T-helper 1 cell treated with Interleukin-12 subunit alpha and Interleukin-12 subunit beta and Interleukin-4 antibody, amounts not matched to agents 30 μg/mL and 1 μg/mL, for 36 hours (primary cell): ENCODE results near the gene CAV2.

Experiments used
- H3K27ac Mint-ChIP-seq: one replicate; pipeline ENCODE4 v1.8.0; 2021; ENCODE audit warnings: mild to moderate bottlenecking, mixed read lengths
- H3K27me3 Mint-ChIP-seq: one replicate; pipeline ENCODE4 v1.8.0; 2021; ENCODE audit warnings: low read depth, mixed read lengths
- H3K36me3 Mint-ChIP-seq: one replicate; pipeline ENCODE4 v1.8.0; 2021; ENCODE audit warnings: low read depth, mixed read lengths
- H3K4me1 Mint-ChIP-seq: one replicate; pipeline ENCODE4 v1.8.0; 2021; ENCODE audit warnings: low read depth, mixed read lengths
- H3K4me3 Mint-ChIP-seq: one replicate; pipeline ENCODE4 v1.8.0; 2021; ENCODE audit warnings: mild to moderate bottlenecking, moderate library complexity, mixed read lengths
- H3K9me3 Mint-ChIP-seq: one replicate; pipeline ENCODE4 v1.8.0; 2021; ENCODE audit warnings: mixed read lengths

CAV2 gene

GRCh38 chr7:116503835-116504234, 4.3 kb downstream of the CAV2 start:
- no peaks in the 10 kb centered on the region for H3K9me3 Mint-ChIP-seq
- no peak overlapping the region for H3K27ac Mint-ChIP-seq
- peaks cover 53% of the 10 kb centered on the region for H3K27me3 Mint-ChIP-seq
- no peak overlapping the region for H3K4me3 Mint-ChIP-seq
- peaks cover 3% of the 10 kb centered on the region for H3K36me3 Mint-ChIP-seq
- H3K4me1 Mint-ChIP-seq = peaks cover 12% of the 10 kb centered on the region

- Mint-ChIP-seq H3K27me3 (peaks cover 58% of the 10 kb centered on the region), H3K36me3 (peaks cover 2% of the 10 kb centered on the region), H3K9me3 (no peaks in the 10 kb centered on the region), H3K27ac (no peak overlapping the region), H3K4me1 (peaks cover 6% of the 10 kb centered on the region), H3K4me3 (no peak overlapping the region)
These were observed 5.7 kb downstream of the CAV2 start for GRCh38 chr7:116505278-116505677.

GRCh38 chr7:116505823-116506222, 6.3 kb downstream of the CAV2 start:
- Mint-ChIP-seq H3K4me3 (no peak overlapping the region), H3K27me3 (peaks cover 55% of the 10 kb centered on the region), H3K4me1 (peaks cover under 1% of the 10 kb centered on the region), H3K36me3 (no peaks in the 10 kb centered on the region), H3K9me3 (no peaks in the 10 kb centered on the region), H3K27ac (no peak overlapping the region)

- Mint-ChIP-seq H3K4me3 (no peak overlapping the region), H3K9me3 (no peaks in the 10 kb centered on the region), H3K36me3 (no peaks in the 10 kb centered on the region), H3K27me3 (peaks cover 52% of the 10 kb centered on the region), H3K27ac (no peak overlapping the region), H3K4me1 (peaks cover 11% of the 10 kb centered on the region)
These were observed 10.5 kb downstream of the CAV2 start for GRCh38 chr7:116509982-116510579.

GRCh38 chr7:116510795-116511194, 11.3 kb downstream of the CAV2 start:
- H3K27ac Mint-ChIP-seq = no peak overlapping the region
- H3K4me1 Mint-ChIP-seq = peaks cover 11% of the 10 kb centered on the region
- no peak overlapping the region for H3K4me3 Mint-ChIP-seq
- no peaks in the 10 kb centered on the region for H3K36me3 Mint-ChIP-seq
- H3K9me3 Mint-ChIP-seq = no peaks in the 10 kb centered on the region
- H3K27me3 Mint-ChIP-seq = peaks cover 52% of the 10 kb centered on the region

- Mint-ChIP-seq H3K4me3 (peak overlapping the region; percentile 72), H3K27me3 (peaks cover 52% of the 10 kb centered on the region), H3K27ac (no peak overlapping the region), H3K9me3 (no peaks in the 10 kb centered on the region), H3K36me3 (no peaks in the 10 kb centered on the region), H3K4me1 (peaks cover 11% of the 10 kb centered on the region)
These were observed 12.3 kb downstream of the CAV2 start for GRCh38 chr7:116511552-116512519.

- Mint-ChIP-seq H3K27ac (no peak overlapping the region), H3K36me3 (no peaks in the 10 kb centered on the region), H3K4me1 (peaks cover 11% of the 10 kb centered on the region), H3K4me3 (no peak overlapping the region), H3K9me3 (no peaks in the 10 kb centered on the region), H3K27me3 (peaks cover 48% of the 10 kb centered on the region)
These were observed 13.1 kb downstream of the CAV2 start for GRCh38 chr7:116512520-116513188.

- Mint-ChIP-seq H3K4me3 (no peak overlapping the region), H3K27ac (no peak overlapping the region), H3K36me3 (no peaks in the 10 kb centered on the region), H3K27me3 (peaks cover 43% of the 10 kb centered on the region), H3K4me1 (peaks cover 11% of the 10 kb centered on the region), H3K9me3 (no peaks in the 10 kb centered on the region)
These were observed 16.0 kb downstream of the CAV2 start for GRCh38 chr7:116515584-116515983.

- Mint-ChIP-seq H3K9me3 (no peaks in the 10 kb centered on the region), H3K4me1 (peaks cover 10% of the 10 kb centered on the region), H3K27ac (no peak overlapping the region), H3K36me3 (no peaks in the 10 kb centered on the region), H3K27me3 (peaks cover 41% of the 10 kb centered on the region), H3K4me3 (no peak overlapping the region)
These were observed 16.8 kb downstream of the CAV2 start for GRCh38 chr7:116516324-116516723.

GRCh38 chr7:116517626-116518025, 18.1 kb downstream of the CAV2 start:
- no peak overlapping the region for H3K27ac Mint-ChIP-seq
- no peaks in the 10 kb centered on the region for H3K36me3 Mint-ChIP-seq
- no peak overlapping the region for H3K4me3 Mint-ChIP-seq
- no peaks in the 10 kb centered on the region for H3K9me3 Mint-ChIP-seq
- H3K27me3 Mint-ChIP-seq = peaks cover 38% of the 10 kb centered on the region
- H3K4me1 Mint-ChIP-seq = no peaks in the 10 kb centered on the region

GRCh38 chr7:116518961-116519360, 19.4 kb downstream of the CAV2 start:
- Mint-ChIP-seq H3K27me3 (peaks cover 47% of the 10 kb centered on the region), H3K9me3 (no peaks in the 10 kb centered on the region), H3K36me3 (no peaks in the 10 kb centered on the region), H3K4me3 (no peak overlapping the region), H3K4me1 (peaks cover 3% of the 10 kb centered on the region), H3K27ac (no peak overlapping the region)

GRCh38 chr7:116521046-116521664, 21.6 kb downstream of the CAV2 start:
- Mint-ChIP-seq H3K4me3 (no peak overlapping the region), H3K36me3 (no peaks in the 10 kb centered on the region), H3K27ac (no peak overlapping the region), H3K27me3 (peaks cover 52% of the 10 kb centered on the region), H3K9me3 (no peaks in the 10 kb centered on the region), H3K4me1 (peaks cover 12% of the 10 kb centered on the region)

GRCh38 chr7:116522247-116522646, 22.7 kb downstream of the CAV2 start:
- Mint-ChIP-seq H3K36me3 (no peaks in the 10 kb centered on the region), H3K9me3 (no peaks in the 10 kb centered on the region), H3K4me1 (peaks cover 20% of the 10 kb centered on the region), H3K4me3 (no peak overlapping the region), H3K27me3 (peaks cover 63% of the 10 kb centered on the region), H3K27ac (no peak overlapping the region)

GRCh38 chr7:116524221-116524608, 24.7 kb downstream of the CAV2 start:
- Mint-ChIP-seq H3K27ac (no peak overlapping the region), H3K9me3 (no peaks in the 10 kb centered on the region), H3K27me3 (peaks cover 75% of the 10 kb centered on the region), H3K4me1 (peaks cover 20% of the 10 kb centered on the region), H3K36me3 (no peaks in the 10 kb centered on the region), H3K4me3 (no peak overlapping the region)
